HG02981 (cell line): ENCODE results near the gene MOB3C.

Experiments
- ATAC-seq: cut with Tn5 transposase; IDR thresholded peaks from one replicate; pipeline ENCODE4 v1.9.1; 2021; ENCODE audit warnings: mild to moderate bottlenecking, moderate library complexity; ENCODE audit not compliant: unreplicated experiment

MOB3C gene

GRCh38 chr1:46639547-46639946 lies 22.9 kb upstream of the MOB3C start:
- ATAC-seq: no peak

DNA sequence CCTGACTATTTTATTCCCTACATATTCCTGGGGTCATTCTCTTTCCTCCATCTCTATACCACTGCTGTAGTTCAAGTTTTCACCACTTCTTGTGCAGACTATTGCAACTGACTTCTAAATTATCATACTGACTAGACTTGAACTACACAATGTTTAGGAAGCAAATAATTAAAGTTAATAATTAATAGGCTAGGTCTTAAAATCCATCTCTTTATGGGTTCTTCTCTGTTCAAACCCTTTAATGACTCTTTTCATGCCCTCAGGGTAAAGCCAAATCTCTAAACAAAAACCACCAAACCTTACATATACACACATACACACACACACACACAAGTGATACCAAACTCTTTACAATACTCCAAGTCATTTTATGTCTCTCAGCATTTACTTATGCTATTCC lies 22.3 kb upstream of the MOB3C start:
- ATAC-seq: no peak

- no peak for ATAC-seq
These were observed 21.0 kb upstream of the MOB3C start for GRCh38 chr1:46637444-46638083.

GRCh38 chr1:46635205-46635604 lies 18.6 kb upstream of the MOB3C start:
- ATAC-seq: no peak

DNA sequence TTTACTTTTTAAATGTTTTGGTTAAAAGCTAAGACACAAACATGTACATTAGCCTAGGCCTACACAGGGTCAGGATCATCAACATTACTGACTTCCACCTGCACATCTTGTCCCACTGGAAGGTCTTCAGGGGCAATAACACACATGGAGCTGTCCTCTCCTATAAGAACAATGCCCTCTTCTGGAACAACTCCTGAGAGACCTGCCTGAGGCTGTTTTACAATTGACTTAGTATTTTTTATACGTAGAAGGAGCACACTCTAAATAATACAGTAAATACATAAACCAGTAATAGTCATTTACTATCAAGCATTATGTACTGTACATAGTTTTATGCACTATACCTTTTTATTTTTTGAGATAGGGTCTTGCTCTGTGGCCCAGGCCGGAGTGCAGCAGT lies 14.1 kb upstream of the MOB3C start:
- ATAC-seq: no peak

DNA sequence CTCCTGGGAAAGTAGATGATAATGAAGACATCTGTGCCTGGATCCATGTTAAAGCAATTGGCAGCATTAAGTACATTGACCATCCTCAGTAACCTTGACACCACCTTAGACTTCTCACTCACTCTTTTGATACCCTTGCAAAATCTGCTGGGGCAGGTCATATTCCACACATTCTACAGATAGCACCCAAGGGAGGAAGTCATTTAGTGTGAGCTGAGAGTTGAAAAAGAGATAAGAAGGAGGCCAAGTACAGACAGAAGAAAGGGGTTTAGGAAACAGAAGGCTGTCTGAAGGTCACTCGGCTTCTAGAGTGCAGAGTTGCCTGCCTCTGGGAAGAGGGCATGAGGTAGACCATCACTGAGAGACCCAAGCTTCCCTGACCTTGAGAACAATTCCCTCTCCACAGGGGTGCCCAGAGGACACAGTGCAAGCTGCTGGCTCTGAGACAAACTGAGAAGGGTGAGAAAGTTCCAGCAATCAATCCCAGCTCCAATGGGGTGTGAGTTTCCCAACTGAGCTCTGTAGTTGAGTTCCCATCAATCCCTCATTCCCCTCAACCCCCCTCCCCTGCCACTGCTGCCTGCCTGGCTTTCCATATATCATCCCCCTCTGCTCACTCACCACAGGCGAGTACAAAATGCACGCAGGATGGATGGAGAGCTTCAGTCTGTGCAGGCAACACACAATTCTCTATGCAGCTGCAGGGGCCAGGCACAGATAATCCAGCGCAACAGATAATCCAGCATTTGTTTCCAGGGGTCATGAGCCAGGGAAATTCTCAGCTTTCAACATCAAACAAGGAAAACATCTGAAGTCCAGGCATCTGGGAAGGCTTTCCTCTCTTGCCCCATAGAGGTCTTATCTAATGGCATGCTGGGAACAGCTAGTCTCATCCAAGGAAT lies 7.4 kb upstream of the MOB3C start:
- ATAC-seq: no peak

- no peak for ATAC-seq
These were observed 5.7 kb upstream of the MOB3C start for GRCh38 chr1:46622344-46622743.

DNA sequence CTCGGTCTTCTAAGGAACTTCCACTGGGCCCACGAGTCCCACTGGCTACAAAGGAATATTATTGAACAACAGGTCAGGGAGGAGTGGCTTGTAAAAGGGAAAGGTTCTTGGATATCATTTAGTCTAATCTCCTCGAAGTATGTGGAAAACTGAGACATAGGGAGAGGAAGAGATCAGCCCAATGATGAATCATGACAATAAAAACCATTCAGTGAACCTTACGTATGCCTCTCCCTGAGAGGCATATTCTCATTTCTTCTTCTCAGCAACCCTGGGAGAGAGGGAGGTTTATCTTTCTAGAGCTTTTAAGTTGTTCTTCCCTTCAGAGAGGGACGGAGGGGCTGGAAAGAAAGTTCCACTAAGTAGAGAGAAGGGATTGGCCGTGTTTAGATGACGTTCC lies 5.3 kb upstream of the MOB3C start:
- no peak for ATAC-seq

DNA sequence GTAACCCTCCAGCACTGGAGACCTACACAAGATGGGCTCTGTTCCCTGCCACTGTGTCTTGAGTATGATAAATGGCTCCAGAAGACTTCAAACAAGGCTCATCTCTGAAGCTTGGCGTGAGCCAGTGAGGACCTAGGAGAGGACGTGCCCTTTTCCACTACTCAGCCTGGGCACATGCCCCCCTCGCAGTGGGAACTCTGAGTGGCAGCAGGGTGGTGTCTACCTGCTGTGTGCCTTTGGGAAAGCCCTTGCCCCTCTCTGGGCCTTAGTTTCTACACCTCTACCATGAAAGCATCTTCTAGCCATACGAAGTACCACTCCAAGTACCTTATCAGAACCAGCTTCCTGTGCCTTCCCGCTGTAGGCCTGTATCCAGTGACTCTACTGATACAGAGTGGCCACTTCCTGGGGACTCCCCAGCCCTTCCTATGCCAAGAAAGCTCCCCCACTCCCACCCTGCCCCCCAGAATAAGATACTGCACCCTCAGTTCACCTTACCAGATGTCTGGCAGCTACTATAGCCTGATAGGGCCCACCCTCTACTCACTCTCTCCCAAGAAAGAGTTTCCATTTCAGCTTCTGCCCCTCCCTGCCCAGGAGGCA lies 3.1 kb upstream of the MOB3C start:
- no peak for ATAC-seq

DNA sequence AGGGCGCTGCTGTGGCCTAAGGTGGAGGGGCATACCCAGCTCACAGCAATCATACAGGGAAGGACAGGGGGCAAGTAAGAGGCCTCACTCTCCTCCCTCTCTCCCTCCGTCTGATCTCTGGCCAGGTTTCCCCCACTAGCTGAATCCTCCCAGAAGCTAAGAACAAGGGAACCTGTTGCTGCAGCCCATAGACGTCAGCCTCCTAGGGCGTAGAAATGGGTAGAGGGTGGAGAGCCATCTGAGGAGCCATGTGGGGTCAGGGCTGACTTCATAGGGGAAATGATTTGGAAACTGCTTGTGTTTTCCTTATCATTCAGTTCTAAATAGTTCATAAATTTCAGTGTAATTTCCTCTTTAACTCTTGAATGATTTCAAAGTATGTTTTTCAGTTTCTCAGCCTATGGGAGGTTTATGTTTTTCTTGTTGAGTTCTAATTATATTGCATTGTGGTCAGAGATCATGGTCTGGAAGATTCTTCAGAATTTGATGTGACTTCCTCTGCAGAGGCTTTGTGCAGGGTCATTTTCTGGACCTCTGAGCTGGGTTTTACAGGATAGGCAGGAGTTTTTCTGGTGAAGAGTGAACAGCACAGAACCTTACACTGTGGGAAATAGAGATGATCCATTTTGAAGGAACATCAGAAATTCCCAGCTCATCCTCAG lies 2.3 kb upstream of the MOB3C start:
- no peak for ATAC-seq

- ATAC-seq: no peak
These were observed 1.2 kb upstream of the MOB3C start for GRCh38 chr1:46617833-46618232.

DNA sequence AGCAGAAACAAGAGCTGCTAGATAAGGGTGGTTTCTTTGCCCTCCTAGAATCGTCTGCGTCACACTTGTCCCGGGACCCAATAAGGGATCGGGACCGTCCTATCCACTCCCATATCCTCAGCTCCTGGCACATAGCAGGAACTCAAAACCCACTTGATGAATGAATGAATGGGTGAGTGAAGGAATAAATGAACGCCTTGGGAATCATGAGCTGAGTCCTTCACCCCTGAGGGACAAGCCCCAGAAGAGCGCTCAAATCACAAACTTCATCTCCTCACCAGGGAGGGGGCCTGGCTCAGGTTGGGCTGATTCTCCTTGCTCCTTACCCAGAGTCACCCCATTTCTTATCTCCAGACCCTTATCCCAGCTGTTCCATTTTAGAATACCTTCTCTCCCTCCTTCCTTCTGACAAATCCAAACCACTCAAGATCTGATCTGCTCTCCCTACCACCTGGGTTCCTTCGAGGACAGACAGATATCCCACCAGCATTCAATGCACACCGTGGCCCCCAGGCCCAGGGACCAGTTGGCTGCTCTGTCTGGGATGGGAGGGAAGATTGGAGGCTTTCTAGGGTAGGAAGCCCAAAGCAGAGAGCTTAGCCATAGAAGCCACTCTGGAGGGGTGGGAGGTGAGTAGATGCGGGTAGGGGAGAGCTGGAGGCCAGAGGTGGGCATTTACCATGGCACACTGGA lies 643 bp upstream of the MOB3C start:
- no peak for ATAC-seq

GRCh38 chr1:46615735-46616134 lies 876 bp downstream of the MOB3C start:
- no peak for ATAC-seq

GRCh38 chr1:46615088-46615487 lies 1.5 kb downstream of the MOB3C start:
- no peak for ATAC-seq

GRCh38 chr1:46614604-46614984 lies 2.0 kb downstream of the MOB3C start:
- no peak for ATAC-seq

- peak; percentile 47 for ATAC-seq
These were observed 2.7 kb downstream of the MOB3C start for GRCh38 chr1:46613661-46614603.

DNA sequence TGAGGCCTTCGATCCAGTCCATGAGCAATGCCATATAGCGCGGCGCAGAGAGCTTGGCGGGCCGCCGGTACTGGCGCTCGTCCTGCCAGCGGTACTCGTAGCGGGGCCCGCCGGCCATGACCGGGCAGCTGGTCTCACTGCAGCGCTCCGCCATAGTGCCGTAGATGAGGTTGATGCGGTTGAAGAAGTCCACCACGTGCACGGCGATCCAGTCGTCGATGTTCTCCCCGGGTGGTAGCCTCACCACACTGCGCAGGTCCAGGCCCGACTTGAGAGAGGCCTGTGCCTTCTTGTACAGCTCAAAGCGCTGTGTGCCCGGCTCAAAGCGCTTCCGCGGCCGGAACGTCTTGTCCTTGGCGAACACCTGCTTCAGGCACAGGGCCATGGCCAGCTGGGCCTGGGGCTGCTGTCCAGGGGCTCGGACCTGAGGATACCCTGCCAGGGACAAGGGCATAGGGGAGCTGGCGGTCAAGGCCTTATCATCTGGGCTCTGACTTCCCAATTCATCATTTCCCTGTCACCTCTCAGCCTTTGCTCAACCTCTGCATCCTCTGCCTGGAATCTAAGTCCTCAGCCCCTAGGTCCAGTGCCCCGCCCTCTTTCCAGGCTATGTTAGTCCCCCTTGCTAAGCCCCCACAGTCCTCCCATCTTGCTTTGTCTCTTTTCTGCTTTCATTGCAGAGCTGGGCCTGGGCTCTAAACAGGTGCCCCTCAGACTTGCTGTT lies 3.5 kb downstream of the MOB3C start:
- no peak for ATAC-seq

DNA sequence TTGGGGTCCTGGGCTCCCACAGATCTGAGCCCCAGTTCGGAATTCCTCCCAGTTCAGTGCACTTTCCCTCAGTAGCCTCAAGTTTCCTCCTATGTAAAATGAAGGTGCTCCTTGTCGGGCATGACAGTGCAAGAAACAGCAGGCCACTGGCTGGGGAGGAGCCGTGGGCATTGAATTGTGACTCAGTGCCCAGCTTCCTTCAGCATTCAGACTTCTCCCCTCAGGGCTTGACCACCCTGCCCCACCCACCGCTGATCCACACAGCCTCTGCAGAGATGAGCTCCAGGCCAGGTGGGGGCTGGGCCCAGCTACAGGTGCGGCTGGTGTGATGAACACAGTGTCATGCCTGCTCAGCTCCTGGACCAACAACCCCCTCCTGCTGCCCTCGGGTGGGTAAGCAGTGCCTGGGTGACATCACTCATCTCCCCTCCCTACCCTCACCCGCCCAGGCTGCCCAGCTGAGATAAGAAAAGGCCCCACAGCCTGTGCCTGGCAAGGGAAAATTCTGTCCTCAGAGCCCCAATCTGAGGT lies 4.9 kb downstream of the MOB3C start:
- no peak for ATAC-seq
